ENCODE data around the gene PARP3.

PARP3 gene

GRCh38 chr3:51904034-51904823 lies 37.9 kb upstream of the PARP3 start:
- DNase-seq, result no peak
- H3K9me3 Mint-ChIP-seq, result peaks cover 50% of the 10 kb centered on the region
- peaks cover 7% of the 10 kb centered on the region for H3K27me3 Mint-ChIP-seq (ENCODE audit: low read depth, poor library complexity)
- no peaks in the 10 kb centered on the region for H3K36me3 Mint-ChIP-seq (ENCODE audit: low read depth)
- no peak overlapping the region for H3K27ac Mint-ChIP-seq
- H3K4me3 Mint-ChIP-seq, result no peak overlapping the region
- H3K4me1 Mint-ChIP-seq, result no peaks in the 10 kb centered on the region
- TF ChIP-seq CTCF (IDR thresholded peaks at IDR 0.05), result no peak

- Mint-ChIP-seq H3K36me3 (ENCODE audit: low read depth) (no peaks in the 10 kb centered on the region), H3K27ac (no peak overlapping the region), H3K4me3 (no peak overlapping the region), H3K9me3 (peaks cover 61% of the 10 kb centered on the region), H3K27me3 (ENCODE audit: low read depth, poor library complexity) (peaks cover 7% of the 10 kb centered on the region), H3K4me1 (no peaks in the 10 kb centered on the region)
- no peak for TF ChIP-seq CTCF (IDR thresholded peaks at IDR 0.05)
- DNase-seq, result no peak
These were observed 34.1 kb upstream of the PARP3 start for GRCh38 chr3:51908026-51908425.

- no peaks in the 10 kb centered on the region for H3K4me1 Mint-ChIP-seq
- H3K9me3 Mint-ChIP-seq, result peaks cover 4% of the 10 kb centered on the region
- no peaks in the 10 kb centered on the region for H3K36me3 Mint-ChIP-seq (ENCODE audit: low read depth)
- no peak overlapping the region for H3K4me3 Mint-ChIP-seq
- TF ChIP-seq CTCF (IDR thresholded peaks at IDR 0.05), result no peak
- H3K27me3 Mint-ChIP-seq (ENCODE audit: low read depth, poor library complexity), result peaks cover 2% of the 10 kb centered on the region
- DNase-seq, result no peak
- no peak overlapping the region for H3K27ac Mint-ChIP-seq
These were observed 25.7 kb upstream of the PARP3 start for GRCh38 chr3:51916418-51916817.

GRCh38 chr3:51921081-51921578 lies 21.0 kb upstream of the PARP3 start:
- Mint-ChIP-seq H3K9me3 (no peaks in the 10 kb centered on the region), H3K36me3 (ENCODE audit: low read depth) (no peaks in the 10 kb centered on the region), H3K27me3 (ENCODE audit: low read depth, poor library complexity) (peaks cover 9% of the 10 kb centered on the region), H3K4me1 (no peaks in the 10 kb centered on the region), H3K4me3 (no peak overlapping the region), H3K27ac (no peak overlapping the region)
- DNase-seq, result no peak
- TF ChIP-seq CTCF (IDR thresholded peaks at IDR 0.05), result no peak

GRCh38 chr3:51927061-51927977 lies 14.8 kb upstream of the PARP3 start:
- DNase-seq, result no peak
- TF ChIP-seq CTCF (IDR thresholded peaks at IDR 0.05), result no peak
- Mint-ChIP-seq H3K27me3 (ENCODE audit: low read depth, poor library complexity) (peaks cover 4% of the 10 kb centered on the region), H3K4me3 (no peak overlapping the region), H3K27ac (no peak overlapping the region), H3K4me1 (no peaks in the 10 kb centered on the region), H3K36me3 (ENCODE audit: low read depth) (peaks cover 8% of the 10 kb centered on the region), H3K9me3 (no peaks in the 10 kb centered on the region)
